ENCODE results near the gene CD300LF.

CD300LF gene

GRCh38 chr17:74742978-74743545 is 30.3 kb upstream of the CD300LF start:
- Histone ChIP-seq H2AFZ (ENCODE audit: low read length) (no peak overlapping the region), H3K27me3 (ENCODE audit: insufficient read depth, low read length) (no peaks in the 10 kb centered on the region; the same call in 1 of the 2 replicates), H3K27ac (ENCODE audit: low read depth, low read length, poor library complexity, severe bottlenecking) (no peak overlapping the region), H4K20me1 (ENCODE audit: insufficient read depth, low read length) (no peaks in the 10 kb centered on the region), H3K4me1 (ENCODE audit: insufficient read depth, low read length, severe bottlenecking) (peaks cover 22% of the 10 kb centered on the region), H3K4me2 (ENCODE audit: low read length) (no peak overlapping the region), H3K9ac (ENCODE audit: low read length) (no peak overlapping the region), H3K9me2 (ENCODE audit: low read depth, low read length) (no peaks in the 10 kb centered on the region), H3K79me2 (ENCODE audit: insufficient read depth, low read length) (no peaks in the 10 kb centered on the region), H3K36me3 (ENCODE audit: insufficient read depth, low read length) (no peaks in the 10 kb centered on the region), H3K9me3 (ENCODE audit: low read length) (no peaks in the 10 kb centered on the region), H3F3A (ENCODE audit: insufficient read depth, low read length) (no peaks in the 10 kb centered on the region), H3K4me3 (ENCODE audit: low read depth, low read length, poor library complexity, severe bottlenecking) (no peak overlapping the region)
- TF ChIP-seq EZH2 (IDR thresholded peaks at IDR 0.05; ENCODE audit: borderline replicate concordance, low read length): no peak
- no peak for TF ChIP-seq CTCF (IDR thresholded peaks at IDR 0.05; ENCODE audit: low read length)

- Histone ChIP-seq H3K4me3 (ENCODE audit: low read depth, low read length, poor library complexity, severe bottlenecking) (no peak overlapping the region), H3K27ac (ENCODE audit: low read depth, low read length, poor library complexity, severe bottlenecking) (peak overlapping the region; percentile 10), H3K4me1 (ENCODE audit: insufficient read depth, low read length, severe bottlenecking) (peaks cover 28% of the 10 kb centered on the region), H3K9ac (ENCODE audit: low read length) (no peak overlapping the region), H3K9me3 (ENCODE audit: low read length) (no peaks in the 10 kb centered on the region), H3K4me2 (ENCODE audit: low read length) (peak overlapping the region; percentile 21; the same call in 1 of the 2 replicates), H3F3A (ENCODE audit: insufficient read depth, low read length) (no peaks in the 10 kb centered on the region), H3K9me2 (ENCODE audit: low read depth, low read length) (no peaks in the 10 kb centered on the region), H3K79me2 (ENCODE audit: insufficient read depth, low read length) (no peaks in the 10 kb centered on the region), H4K20me1 (ENCODE audit: insufficient read depth, low read length) (no peaks in the 10 kb centered on the region), H3K36me3 (ENCODE audit: insufficient read depth, low read length) (no peaks in the 10 kb centered on the region), H3K27me3 (ENCODE audit: insufficient read depth, low read length) (no peaks in the 10 kb centered on the region; the same call in 1 of the 2 replicates), H2AFZ (ENCODE audit: low read length) (no peak overlapping the region)
- TF ChIP-seq CTCF (IDR thresholded peaks at IDR 0.05; ENCODE audit: low read length) (no peak), EZH2 (IDR thresholded peaks at IDR 0.05; ENCODE audit: borderline replicate concordance, low read length) (no peak)
Observed at GRCh38 chr17:74742153-74742515, 29.4 kb upstream of the CD300LF start.

- H3K9ac ChIP-seq (ENCODE audit: low read length): no peak overlapping the region
- H3K4me2 ChIP-seq (ENCODE audit: low read length): no peak overlapping the region
- no peaks in the 10 kb centered on the region for H4K20me1 ChIP-seq (ENCODE audit: insufficient read depth, low read length)
Observed at GRCh38 chr17:74740641-74741387, 28.1 kb upstream of the CD300LF start.

More at GRCh38 chr17:74740641-74741387, 28.1 kb upstream of the CD300LF start:
- H3K79me2 ChIP-seq (ENCODE audit: insufficient read depth, low read length): no peaks in the 10 kb centered on the region
- no peak overlapping the region for H2AFZ ChIP-seq (ENCODE audit: low read length)
- H3K4me3 ChIP-seq (ENCODE audit: low read depth, low read length, poor library complexity, severe bottlenecking): no peak overlapping the region
- no peaks in the 10 kb centered on the region; the same call in 1 of the 2 replicates for H3K27me3 ChIP-seq (ENCODE audit: insufficient read depth, low read length)
- H3K9me2 ChIP-seq (ENCODE audit: low read depth, low read length): no peaks in the 10 kb centered on the region
- H3K27ac ChIP-seq (ENCODE audit: low read depth, low read length, poor library complexity, severe bottlenecking): no peak overlapping the region
- peaks cover 37% of the 10 kb centered on the region for H3K4me1 ChIP-seq (ENCODE audit: insufficient read depth, low read length, severe bottlenecking)
- no peak for TF ChIP-seq EZH2 (IDR thresholded peaks at IDR 0.05; ENCODE audit: borderline replicate concordance, low read length)
- no peak for TF ChIP-seq CTCF (IDR thresholded peaks at IDR 0.05; ENCODE audit: low read length)
- no peaks in the 10 kb centered on the region for H3K9me3 ChIP-seq (ENCODE audit: low read length)
- H3F3A ChIP-seq (ENCODE audit: insufficient read depth, low read length): no peaks in the 10 kb centered on the region
- H3K36me3 ChIP-seq (ENCODE audit: insufficient read depth, low read length): no peaks in the 10 kb centered on the region

All from OCI-LY1 (cell line).